Stimulated activated CD4-positive, alpha-beta T cell treated with anti-CD3 and anti-CD28 coated beads, Interleukin-2, amount 100 ng/mL, for 48 hours (primary cell): Measurements from ENCODE around the gene LIPM.
"Not testable (repeated sequence)": the region's sequence is repeated elsewhere in the genome, so short reads cannot be mapped to it uniquely, and the experiment has no call there.

ENCODE experiments used
- DNase-seq, 2 donors: peaks; one replicate each; pipeline ENCODE4 v3.0.0-alpha.2; 2020

Gene LIPM

DNA sequence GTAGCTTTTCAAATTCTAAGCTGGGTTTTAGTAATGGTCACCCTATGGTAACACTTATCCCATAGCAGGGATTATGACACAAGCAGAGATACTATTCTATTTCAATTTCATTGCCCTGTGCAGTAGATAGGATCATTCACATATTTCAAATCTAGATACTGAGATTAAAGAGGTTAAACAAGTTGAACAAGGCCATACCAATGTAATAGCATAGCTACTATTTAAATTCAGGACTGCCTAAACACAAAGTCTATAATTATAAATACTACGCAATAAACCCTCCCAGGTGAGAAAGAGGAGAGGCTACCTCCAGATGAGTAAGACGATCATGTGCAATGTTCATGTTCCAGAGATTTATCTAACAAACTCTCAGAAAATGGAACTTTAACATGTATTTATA, 1.1 kb downstream of the LIPM start:
- no peak for DNase-seq

DNA sequence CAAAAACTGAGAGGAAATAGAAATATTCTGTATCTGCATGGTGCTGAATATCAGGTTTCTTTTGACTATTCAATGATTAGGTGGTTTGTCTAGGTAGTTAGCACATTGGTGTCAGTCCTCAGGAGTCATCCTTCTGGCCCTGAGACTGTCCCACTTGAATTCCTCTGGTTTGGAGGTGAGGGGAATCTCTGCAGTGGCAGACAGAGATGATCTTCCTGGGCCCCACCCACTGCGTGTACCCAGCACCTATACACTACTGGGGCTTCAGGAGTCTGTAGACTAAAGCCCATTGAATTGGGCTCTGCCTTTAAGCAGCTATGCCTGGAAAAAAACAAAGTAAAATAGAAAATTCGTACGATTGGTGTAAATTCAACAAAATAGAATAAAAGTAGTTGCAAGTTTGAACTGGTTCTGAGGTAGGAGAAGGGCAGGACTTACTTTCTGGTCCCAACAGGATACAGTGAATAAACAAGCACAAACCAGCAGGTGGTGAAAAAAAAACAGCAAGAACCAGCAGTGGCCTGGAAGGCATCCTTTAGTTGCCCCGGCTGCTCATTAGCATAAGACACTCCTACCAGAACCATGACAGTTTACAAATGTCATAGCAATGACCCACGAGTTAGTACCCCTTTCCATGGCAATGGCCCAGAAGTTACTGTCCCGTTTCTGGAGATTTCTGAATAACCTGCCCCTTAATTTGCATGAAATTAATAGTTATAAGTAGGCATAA, 1.7 kb downstream of the LIPM start:
- DNase-seq: no peak

DNA sequence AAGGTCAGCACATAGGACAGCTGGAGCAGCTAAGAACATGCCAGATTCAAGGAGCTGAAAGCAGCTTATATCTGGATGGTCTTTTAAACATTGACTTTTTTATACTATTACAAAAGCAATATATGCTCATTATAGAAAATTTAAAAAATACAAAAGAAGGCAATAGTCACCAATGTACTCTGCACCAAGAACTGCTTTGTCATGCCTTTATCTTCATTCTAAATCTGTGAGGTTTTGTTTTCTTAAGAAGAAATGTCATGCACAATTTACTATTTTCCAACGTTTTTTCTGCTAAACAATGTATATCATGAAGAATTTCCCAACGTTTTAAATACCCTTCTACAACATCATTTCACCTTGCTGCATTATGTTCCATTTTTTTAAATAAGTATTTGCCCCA, 2.8 kb downstream of the LIPM start:
- no peak for DNase-seq

- DNase-seq: no peak
Measured at GRCh38 chr10:88805924-88806323, 3.4 kb downstream of the LIPM start.

DNA sequence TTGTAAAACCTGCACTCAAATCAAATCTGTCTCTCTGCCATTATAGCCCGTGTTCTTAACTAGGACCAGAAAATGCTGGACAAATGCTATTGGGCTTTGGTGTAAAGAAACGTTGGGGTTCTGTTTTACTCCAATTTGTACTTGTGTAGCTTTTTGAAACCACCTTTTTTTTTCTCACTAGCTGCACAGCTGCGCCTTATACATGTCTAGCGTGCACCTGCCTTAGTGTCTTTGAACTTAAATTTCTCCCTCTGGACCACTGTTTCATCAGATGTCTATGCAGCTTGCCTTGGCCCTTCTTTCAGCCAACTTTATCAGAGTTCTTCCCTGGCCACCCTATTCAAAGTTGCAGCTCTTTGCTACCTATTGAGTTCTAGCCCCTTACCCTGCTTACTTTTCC, 7.1 kb downstream of the LIPM start:
- DNase-seq: no peak

GRCh38 chr10:88810196-88810961, 7.8 kb downstream of the LIPM start:
- DNase-seq: peak in 1 of 2 donors; percentile 23

DNA sequence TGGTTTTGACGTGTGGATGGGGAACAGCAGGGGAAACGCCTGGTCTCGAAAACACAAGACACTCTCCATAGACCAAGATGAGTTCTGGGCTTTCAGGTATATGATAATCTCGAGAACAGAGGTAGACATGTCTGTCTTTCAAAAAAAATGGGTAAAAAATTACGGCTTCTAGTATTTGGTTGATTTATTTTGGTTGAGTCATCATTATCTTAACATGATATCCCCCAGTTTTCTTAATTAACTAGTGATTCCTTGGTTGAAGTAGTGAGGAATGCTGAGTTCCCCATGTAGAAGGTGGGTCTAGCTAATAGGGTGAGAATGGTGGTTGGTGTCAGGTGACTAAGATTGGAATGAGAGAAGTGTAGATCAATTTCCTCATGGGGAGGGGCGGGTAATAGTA, 10.7 kb downstream of the LIPM start:
- DNase-seq: no peak

DNA sequence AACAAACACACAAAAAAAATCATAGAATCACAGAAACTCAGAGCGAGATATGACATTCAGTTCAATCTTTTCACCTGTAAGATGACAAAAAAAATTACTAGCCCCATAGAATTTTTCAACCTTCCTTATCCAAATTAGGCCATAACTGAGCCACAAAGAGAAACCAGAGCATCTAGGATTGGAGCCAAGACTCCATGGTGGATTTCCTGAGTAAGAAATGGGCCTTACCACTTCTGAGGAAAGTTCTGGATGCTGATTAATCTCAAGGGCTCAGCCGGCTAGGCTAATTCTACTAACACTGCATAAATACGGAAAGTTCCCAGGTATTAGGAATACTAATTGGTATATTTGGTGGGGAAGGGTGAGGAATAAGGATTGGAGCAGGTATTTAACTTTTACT, 16.8 kb downstream of the LIPM start:
- DNase-seq: no peak

DNA sequence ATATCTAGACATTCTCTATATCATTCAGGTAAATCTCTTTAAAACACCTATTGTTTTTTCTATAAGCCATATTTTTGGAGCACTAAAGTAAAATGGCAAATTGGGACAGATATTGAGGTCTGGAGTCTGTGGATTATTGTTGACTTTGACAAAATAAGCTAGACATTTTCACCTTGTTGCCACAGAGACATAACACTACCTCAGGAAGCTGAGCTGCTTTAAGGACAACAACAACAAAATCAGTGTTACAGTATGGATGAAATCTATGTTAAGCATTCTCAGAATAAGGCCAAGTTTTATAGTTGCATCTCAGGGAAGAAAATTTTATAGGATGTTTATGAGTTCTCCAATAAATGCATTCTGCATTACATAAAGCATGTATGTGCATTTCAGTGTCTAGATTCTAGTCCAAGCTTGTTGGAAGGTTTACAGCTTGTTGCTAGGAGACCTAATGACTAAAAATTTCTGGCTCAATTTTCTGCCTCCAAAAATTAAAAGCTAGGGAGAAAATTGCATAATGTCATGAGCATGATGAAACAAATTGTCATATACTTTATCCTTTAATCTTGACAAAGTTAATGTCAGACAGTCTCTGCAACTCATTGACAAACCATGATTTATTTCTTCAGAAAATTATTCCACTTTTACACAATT, 18.3 kb downstream of the LIPM start:
- DNase-seq: no peak

DNA sequence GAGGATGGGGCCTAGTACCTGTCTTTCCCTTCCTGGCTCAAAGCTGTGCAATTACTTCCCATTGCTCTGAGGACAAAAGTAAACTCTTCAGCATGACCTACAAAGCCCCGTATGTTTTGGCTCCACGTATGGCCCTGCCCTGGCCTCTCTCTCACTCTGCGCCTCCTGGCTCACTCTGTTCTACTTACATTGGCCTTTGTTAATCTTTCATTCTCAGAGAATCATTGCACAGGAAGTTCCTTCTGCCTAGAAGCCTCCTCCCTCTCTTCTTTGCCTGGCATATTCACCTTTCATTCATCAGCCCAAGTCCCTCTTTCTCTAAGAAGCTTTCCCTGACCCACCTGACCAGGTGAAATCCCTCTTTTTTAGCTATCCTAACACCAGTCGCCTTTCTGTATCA, 23.9 kb downstream of the LIPM start:
- DNase-seq: no peak

DNA sequence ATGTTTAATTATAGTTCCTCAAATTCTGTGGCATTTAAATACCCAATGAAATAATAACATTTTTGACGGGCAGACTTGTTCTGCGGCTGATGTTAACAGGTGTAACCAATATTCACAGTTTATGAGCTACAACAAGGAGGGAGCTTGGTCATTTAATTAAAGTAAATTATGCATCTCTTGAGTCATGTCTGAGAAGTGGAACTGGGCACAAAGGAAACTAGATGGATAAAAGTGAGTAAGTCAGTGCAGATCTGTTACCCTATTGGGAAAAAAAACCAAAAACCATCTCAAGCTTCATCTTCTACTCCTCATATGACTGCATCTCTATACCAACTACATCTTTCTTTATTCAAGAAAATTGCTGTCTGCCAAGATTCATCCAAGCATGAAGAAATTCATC, 25.1 kb downstream of the LIPM start:
- DNase-seq: no peak

GRCh38 chr10:88828310-88828709, 25.8 kb downstream of the LIPM start:
- no peak for DNase-seq

- DNase-seq: no peak
Measured at GRCh38 chr10:88830643-88831268, 28.2 kb downstream of the LIPM start.

- DNase-seq: no peak
Measured at GRCh38 chr10:88831709-88832108, 29.2 kb downstream of the LIPM start.

GRCh38 chr10:88832376-88832775, 29.8 kb downstream of the LIPM start:
- no peak for DNase-seq

- DNase-seq: no peak
Measured at GRCh38 chr10:88833156-88833555, 30.6 kb downstream of the LIPM start.

GRCh38 chr10:88833723-88834122, 31.2 kb downstream of the LIPM start:
- DNase-seq: no peak

GRCh38 chr10:88835096-88835909, 32.8 kb downstream of the LIPM start:
- DNase-seq: peak; percentile 80 to 83

DNA sequence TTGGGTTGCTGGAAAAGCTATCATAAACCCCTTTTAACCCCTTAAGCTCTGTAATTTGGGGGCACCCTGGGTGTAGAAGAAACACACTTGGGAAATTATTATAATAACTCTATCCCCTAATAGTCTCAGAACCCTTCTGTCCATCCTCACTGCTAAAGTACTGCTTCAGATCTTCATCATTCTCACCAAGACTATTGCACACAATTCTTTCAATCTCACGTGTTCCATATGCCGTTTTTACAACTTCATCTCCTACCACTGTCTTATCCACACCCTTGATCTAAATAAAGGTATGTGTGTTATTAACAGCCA, 33.3 kb downstream of the LIPM start:
- DNase-seq: no peak

GRCh38 chr10:88837632-88838031, 35.1 kb downstream of the LIPM start:
- DNase-seq: not testable (repeated sequence)

DNA sequence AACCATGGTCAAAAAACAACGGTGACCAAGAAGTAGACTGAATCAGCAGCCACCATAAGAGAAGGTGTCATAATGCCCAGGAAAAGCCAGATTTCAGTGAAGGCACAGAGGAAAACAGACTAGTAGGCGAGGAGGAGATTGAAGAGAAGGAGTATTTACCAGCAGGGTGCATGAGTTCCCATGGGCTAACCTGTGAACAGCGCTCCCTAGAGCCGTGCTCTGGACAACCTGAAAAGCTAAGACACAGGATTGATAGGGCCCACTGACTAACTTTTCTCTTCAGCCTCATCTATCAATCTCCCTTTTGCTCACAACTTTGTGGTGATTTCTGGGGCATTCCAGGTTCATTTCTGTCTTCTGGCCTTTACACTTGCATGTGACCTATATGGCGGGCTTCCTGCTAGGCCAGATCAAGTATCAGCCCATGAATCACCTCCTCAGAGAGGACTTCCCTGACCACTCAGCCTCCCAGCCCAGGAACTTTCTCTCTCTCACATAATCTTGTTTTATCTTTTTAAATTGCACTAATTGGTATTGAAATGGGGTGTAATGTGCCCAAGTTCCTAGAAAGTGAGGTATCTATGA, 36.3 kb downstream of the LIPM start:
- no peak for DNase-seq

GRCh38 chr10:88840104-88840503, 37.6 kb downstream of the LIPM start:
- no peak for DNase-seq
